ENCODE measurements around the gene HIPK1.
A peak's percentile ranks its signal among the peaks of the same experiment; 100 is the strongest.

Gene HIPK1

GRCh38 chr1:113929750-113930498 lies 800 bp downstream of the HIPK1 start:
- Histone ChIP-seq H3K56ac (ENCODE audit: low read length) (peak overlapping the region; percentile 89), H3K36me3 (ENCODE audit: control insufficient read depth, insufficient read depth, low read length) (no peaks in the 10 kb centered on the region), H2BK5ac (ENCODE audit: low read length) (no peak overlapping the region), H3K4me1 (ENCODE audit: control insufficient read depth, low read depth, low read length) (no peaks in the 10 kb centered on the region), H3K18ac (ENCODE audit: low read length) (peak overlapping the region; percentile 88), H4K8ac (ENCODE audit: low read depth, low read length) (no peak overlapping the region), H3K79me2 (ENCODE audit: control insufficient read depth, insufficient read depth, low read length) (peaks cover 34% of the 10 kb centered on the region), H4K5ac (ENCODE audit: low read length) (no peak overlapping the region), H3K79me1 (ENCODE audit: low read length) (peaks cover 7% of the 10 kb centered on the region), H2AK5ac (ENCODE audit: low read length) (no peak overlapping the region), H3K27ac (ENCODE audit: low read depth, low read length) (peak overlapping the region; percentile 49), H3K4me3 (ENCODE audit: low read length) (peak overlapping the region; percentile 89), H3K9ac (ENCODE audit: low read length) (peak overlapping the region; percentile 86), H3K27me3 (ENCODE audit: insufficient read depth, low read length, poor library complexity) (no peaks in the 10 kb centered on the region), H2BK15ac (replicated peaks; ENCODE audit: low read depth) (no peak overlapping the region), H3K4ac (ENCODE audit: low read depth, low read length) (peak overlapping the region; percentile 63), H3K23ac (ENCODE audit: low read length) (peak overlapping the region; percentile 11), H3K4me2 (ENCODE audit: low read length) (peak overlapping the region; percentile 84), H2BK120ac (ENCODE audit: low read depth, low read length) (no peak overlapping the region)
- WGBS (ENCODE audit: extremely low coverage, insufficient coverage, low lambda C conversion rate) = no CpG with 5 or more reads among the region's 64 CpGs
- DNase-seq = peak; percentile 66

- DNase-seq = peak; percentile 72
- Histone ChIP-seq H2AK5ac (ENCODE audit: low read length) (no peak overlapping the region), H3K4ac (ENCODE audit: low read depth, low read length) (no peak overlapping the region), H3K4me2 (ENCODE audit: low read length) (peak overlapping the region; percentile 84), H4K5ac (ENCODE audit: low read length) (no peak overlapping the region), H3K27ac (ENCODE audit: low read depth, low read length) (no peak overlapping the region), H3K23ac (ENCODE audit: low read length) (no peak overlapping the region), H3K79me2 (ENCODE audit: control insufficient read depth, insufficient read depth, low read length) (peaks cover 40% of the 10 kb centered on the region), H2BK5ac (ENCODE audit: low read length) (no peak overlapping the region), H2BK120ac (ENCODE audit: low read depth, low read length) (no peak overlapping the region), H3K36me3 (ENCODE audit: control insufficient read depth, insufficient read depth, low read length) (no peaks in the 10 kb centered on the region), H3K4me1 (ENCODE audit: control insufficient read depth, low read depth, low read length) (no peaks in the 10 kb centered on the region), H2BK15ac (replicated peaks; ENCODE audit: low read depth) (no peak overlapping the region), H3K79me1 (ENCODE audit: low read length) (peaks cover 10% of the 10 kb centered on the region), H3K18ac (ENCODE audit: low read length) (no peak overlapping the region), H3K56ac (ENCODE audit: low read length) (peak overlapping the region; percentile 89), H4K8ac (ENCODE audit: low read depth, low read length) (no peak overlapping the region), H3K27me3 (ENCODE audit: insufficient read depth, low read length, poor library complexity) (no peaks in the 10 kb centered on the region), H3K9ac (ENCODE audit: low read length) (peak overlapping the region; percentile 86), H3K4me3 (ENCODE audit: low read length) (peak overlapping the region; percentile 89)
- WGBS (ENCODE audit: extremely low coverage, insufficient coverage, low lambda C conversion rate) = no CpG with 5 or more reads among the region's 8 CpGs
These were observed 1.5 kb downstream of the HIPK1 start for GRCh38 chr1:113930499-113931161.

- Histone ChIP-seq H3K56ac (ENCODE audit: low read length) (no peak overlapping the region), H3K4me2 (ENCODE audit: low read length) (no peak overlapping the region), H4K5ac (ENCODE audit: low read length) (no peak overlapping the region), H2AK5ac (ENCODE audit: low read length) (no peak overlapping the region), H3K23ac (ENCODE audit: low read length) (no peak overlapping the region), H3K36me3 (ENCODE audit: control insufficient read depth, insufficient read depth, low read length) (no peaks in the 10 kb centered on the region), H3K27me3 (ENCODE audit: insufficient read depth, low read length, poor library complexity) (no peaks in the 10 kb centered on the region), H3K18ac (ENCODE audit: low read length) (no peak overlapping the region), H3K4ac (ENCODE audit: low read depth, low read length) (no peak overlapping the region), H3K4me1 (ENCODE audit: control insufficient read depth, low read depth, low read length) (no peaks in the 10 kb centered on the region), H3K9ac (ENCODE audit: low read length) (no peak overlapping the region), H3K79me2 (ENCODE audit: control insufficient read depth, insufficient read depth, low read length) (peaks cover 42% of the 10 kb centered on the region), H2BK120ac (ENCODE audit: low read depth, low read length) (no peak overlapping the region), H4K8ac (ENCODE audit: low read depth, low read length) (no peak overlapping the region), H3K79me1 (ENCODE audit: low read length) (peaks cover 10% of the 10 kb centered on the region), H2BK15ac (replicated peaks; ENCODE audit: low read depth) (no peak overlapping the region), H3K27ac (ENCODE audit: low read depth, low read length) (no peak overlapping the region), H3K4me3 (ENCODE audit: low read length) (no peak overlapping the region), H2BK5ac (ENCODE audit: low read length) (no peak overlapping the region)
- no peak for DNase-seq
- no CpG with 5 or more reads among the region's 3 CpGs for WGBS (ENCODE audit: extremely low coverage, insufficient coverage, low lambda C conversion rate)
These were observed 2.3 kb downstream of the HIPK1 start for GRCh38 chr1:113931451-113931851.

GRCh38 chr1:113934006-113934405 lies 4.9 kb downstream of the HIPK1 start:
- H3K79me2 ChIP-seq (ENCODE audit: control insufficient read depth, insufficient read depth, low read length) = peaks cover 47% of the 10 kb centered on the region
- H3K4me1 ChIP-seq (ENCODE audit: control insufficient read depth, low read depth, low read length) = peaks cover 2% of the 10 kb centered on the region
- H3K27me3 ChIP-seq (ENCODE audit: insufficient read depth, low read length, poor library complexity) = no peaks in the 10 kb centered on the region
- H4K5ac ChIP-seq (ENCODE audit: low read length) = no peak overlapping the region
- H3K36me3 ChIP-seq (ENCODE audit: control insufficient read depth, insufficient read depth, low read length) = no peaks in the 10 kb centered on the region
- no peak for DNase-seq
- no peak overlapping the region for H3K56ac ChIP-seq (ENCODE audit: low read length)
- H2AK5ac ChIP-seq (ENCODE audit: low read length) = no peak overlapping the region
- H4K8ac ChIP-seq (ENCODE audit: low read depth, low read length) = no peak overlapping the region
- H3K4ac ChIP-seq (ENCODE audit: low read depth, low read length) = no peak overlapping the region
- no peak overlapping the region for H2BK5ac ChIP-seq (ENCODE audit: low read length)
- no peak overlapping the region for H3K18ac ChIP-seq (ENCODE audit: low read length)
- no peak overlapping the region for H3K9ac ChIP-seq (ENCODE audit: low read length)
- H3K27ac ChIP-seq (ENCODE audit: low read depth, low read length) = no peak overlapping the region
- H2BK15ac ChIP-seq (replicated peaks; ENCODE audit: low read depth) = no peak overlapping the region
- H3K23ac ChIP-seq (ENCODE audit: low read length) = no peak overlapping the region
- H2BK120ac ChIP-seq (ENCODE audit: low read depth, low read length) = no peak overlapping the region
- H3K4me3 ChIP-seq (ENCODE audit: low read length) = no peak overlapping the region
- H3K79me1 ChIP-seq (ENCODE audit: low read length) = peaks cover 13% of the 10 kb centered on the region
- H3K4me2 ChIP-seq (ENCODE audit: low read length) = no peak overlapping the region

- Histone ChIP-seq H2AK5ac (ENCODE audit: low read length) (no peak overlapping the region), H2BK120ac (ENCODE audit: low read depth, low read length) (no peak overlapping the region), H4K5ac (ENCODE audit: low read length) (no peak overlapping the region), H3K27me3 (ENCODE audit: insufficient read depth, low read length, poor library complexity) (no peaks in the 10 kb centered on the region), H4K8ac (ENCODE audit: low read depth, low read length) (no peak overlapping the region), H3K36me3 (ENCODE audit: control insufficient read depth, insufficient read depth, low read length) (no peaks in the 10 kb centered on the region), H3K18ac (ENCODE audit: low read length) (no peak overlapping the region), H3K56ac (ENCODE audit: low read length) (no peak overlapping the region), H3K4me1 (ENCODE audit: control insufficient read depth, low read depth, low read length) (peaks cover 2% of the 10 kb centered on the region), H3K4me2 (ENCODE audit: low read length) (no peak overlapping the region), H3K9ac (ENCODE audit: low read length) (no peak overlapping the region), H3K79me1 (ENCODE audit: low read length) (peaks cover 15% of the 10 kb centered on the region), H3K27ac (ENCODE audit: low read depth, low read length) (no peak overlapping the region), H2BK5ac (ENCODE audit: low read length) (no peak overlapping the region), H3K4me3 (ENCODE audit: low read length) (no peak overlapping the region), H2BK15ac (replicated peaks; ENCODE audit: low read depth) (no peak overlapping the region), H3K79me2 (ENCODE audit: control insufficient read depth, insufficient read depth, low read length) (peaks cover 50% of the 10 kb centered on the region), H3K4ac (ENCODE audit: low read depth, low read length) (no peak overlapping the region), H3K23ac (ENCODE audit: low read length) (no peak overlapping the region)
- DNase-seq = no peak
- no CpG with 5 or more reads among the region's 5 CpGs for WGBS (ENCODE audit: extremely low coverage, insufficient coverage, low lambda C conversion rate)
These were observed 5.5 kb downstream of the HIPK1 start for GRCh38 chr1:113934511-113935055.
